Left lobe of liver (tissue), 2 donors: ENCODE measurements around the gene CHRNA5. TPM values are rescaled to one million over a fixed set of nuclear protein-coding genes. Genes with fewer than 3 reads are reported as not detected.
A peak's percentile ranks its signal among the peaks of the same experiment; 100 is the strongest.

Source experiments
- ATAC-seq: fragments of 200-7000 bp; cut with Tn5 transposase; one replicate; pipeline ENCODE4 v1.9.1; 2020; ENCODE audit warnings: mild to moderate bottlenecking, moderate library complexity
- DNase-seq: peaks from one replicate; pipeline ENCODE4 v3.0.0-alpha.2; 2020; ENCODE audit warnings: low spot score
- total RNA-seq: library from RNA; stranded (reverse); gene quantifications from one replicate; pipeline ENCODE4 v1.2.1, GENCODE V29; 2021
- donor health status: DM: no; HTN: no; CAD: no; lungs with moderate emphysema.
- donor health status: DM: no; HTN: yes; CAD: no.

CHRNA5 gene
- total RNA-seq, 1 donor from 2014 or later = 0.35 TPM

GRCh38 chr15:78619022-78619950, 54.0 kb downstream of the CHRNA5 start:
- no peak for ATAC-seq
- no peak for DNase-seq

DNA sequence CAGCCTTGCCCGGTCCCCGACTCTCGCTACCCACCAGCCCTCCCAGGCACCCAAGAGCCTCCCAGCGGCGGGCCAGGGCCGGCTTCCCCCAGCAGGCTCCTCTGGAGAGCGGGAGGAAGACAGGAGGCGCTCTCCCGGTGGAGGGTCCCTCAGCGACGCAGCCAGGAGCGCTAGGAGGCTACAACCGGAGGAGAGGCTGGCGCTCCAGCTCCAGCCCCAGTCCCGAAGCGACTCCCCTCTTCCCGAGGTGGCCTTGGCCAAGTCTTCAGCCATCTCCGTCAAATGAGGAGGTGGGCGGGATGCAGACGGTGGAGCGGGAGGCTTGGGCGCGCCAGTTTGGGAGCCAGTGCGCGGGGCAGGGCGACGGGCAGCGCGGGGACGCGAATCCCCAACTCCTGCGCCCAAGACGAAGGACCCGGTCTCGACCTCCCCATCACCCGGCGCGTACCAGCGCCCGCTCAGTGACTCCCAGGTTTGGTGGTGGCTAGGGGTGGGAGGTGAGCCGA, 54.8 kb downstream of the CHRNA5 start:
- DNase-seq = no peak

DNA sequence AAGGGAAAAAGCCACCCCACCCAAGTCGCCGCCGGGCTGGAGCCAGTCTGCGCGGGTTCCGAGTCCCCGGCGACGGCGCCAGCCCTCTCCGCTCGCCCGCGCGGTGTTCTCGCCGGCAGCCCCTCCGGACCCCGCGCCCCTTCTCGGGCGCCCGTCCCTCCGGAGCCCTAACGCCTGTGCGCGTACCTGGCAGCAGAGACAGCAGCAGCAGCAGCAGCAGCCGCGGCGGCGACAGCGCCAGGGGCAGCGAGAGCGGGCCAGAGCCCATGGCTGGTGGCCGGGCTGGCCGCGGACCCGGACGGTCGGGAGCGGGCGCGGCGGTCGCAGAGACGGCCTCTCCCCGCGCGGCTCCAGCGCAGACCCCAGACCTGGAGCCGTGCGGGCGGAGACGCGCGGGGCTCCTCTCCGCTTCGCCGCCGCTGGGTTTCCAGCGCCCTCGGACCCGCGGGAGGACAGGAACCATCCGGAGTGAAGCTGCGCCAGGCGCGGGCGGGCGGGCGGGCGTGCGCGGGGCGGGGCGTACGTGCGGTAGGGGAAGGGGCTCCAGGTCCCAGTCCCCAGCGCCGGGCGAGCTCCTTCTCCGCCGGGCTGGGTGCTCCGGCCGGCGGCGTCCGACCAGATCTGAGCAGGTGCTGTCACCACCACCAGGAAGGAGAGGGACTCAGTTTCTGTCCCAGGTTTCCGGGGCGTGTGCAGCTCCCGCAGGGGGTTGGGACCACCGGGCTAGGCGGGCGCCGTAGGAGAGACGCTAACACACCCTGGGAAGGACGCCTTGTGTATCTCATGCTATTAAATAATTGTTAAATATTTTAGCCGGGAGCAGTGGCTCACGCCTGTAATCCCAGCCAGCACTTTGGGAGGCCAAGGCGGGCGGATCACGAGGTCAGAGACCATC, 55.5 kb downstream of the CHRNA5 start, which contains the start of gene CHRNA3:
CHRNA3 (minus strand) TSS at position 470 of the 895 bp plus-strand sequence; CDS start at position 268, 202 bp downstream.
- ATAC-seq = peak; percentile 29
- no peak for DNase-seq

More for the DNA sequence above, 54.8 kb downstream of the CHRNA5 start:
- no peak for ATAC-seq

DNA sequence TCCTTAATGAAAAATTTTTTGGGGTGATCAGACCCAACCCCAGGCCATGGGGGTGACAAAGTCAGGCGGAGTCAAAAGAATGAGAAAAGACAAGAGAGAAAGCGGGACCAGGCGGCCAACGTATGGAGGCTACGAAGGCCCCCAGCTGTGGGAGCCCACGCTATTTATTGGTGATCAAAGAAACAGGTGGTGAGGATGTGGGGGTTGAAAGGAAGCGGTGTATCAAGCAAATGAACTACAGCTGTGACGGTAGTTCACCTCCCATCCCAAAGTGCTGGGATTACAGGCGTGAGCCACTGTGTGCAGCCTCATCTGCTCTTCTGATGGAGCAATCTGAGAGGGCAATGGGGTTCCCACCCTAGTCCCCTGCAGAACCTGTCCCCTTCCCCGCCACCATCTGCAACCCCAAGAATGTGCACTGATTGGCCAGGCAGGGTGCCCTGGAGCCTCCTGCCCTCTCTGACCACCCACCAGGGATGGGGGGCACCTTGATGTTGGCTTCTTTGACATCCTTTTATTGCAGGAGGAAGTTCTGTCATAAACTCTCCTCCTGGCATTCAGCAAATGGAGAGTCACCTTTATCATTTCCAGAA, 56.6 kb downstream of the CHRNA5 start:
- DNase-seq (no peak), ATAC-seq (no peak)

GRCh38 chr15:78623786-78624497, 58.6 kb downstream of the CHRNA5 start:
- ATAC-seq (no peak), DNase-seq (no peak)

- ATAC-seq (no peak), DNase-seq (no peak)
Measured at GRCh38 chr15:78624651-78625590, 59.6 kb downstream of the CHRNA5 start.

DNA sequence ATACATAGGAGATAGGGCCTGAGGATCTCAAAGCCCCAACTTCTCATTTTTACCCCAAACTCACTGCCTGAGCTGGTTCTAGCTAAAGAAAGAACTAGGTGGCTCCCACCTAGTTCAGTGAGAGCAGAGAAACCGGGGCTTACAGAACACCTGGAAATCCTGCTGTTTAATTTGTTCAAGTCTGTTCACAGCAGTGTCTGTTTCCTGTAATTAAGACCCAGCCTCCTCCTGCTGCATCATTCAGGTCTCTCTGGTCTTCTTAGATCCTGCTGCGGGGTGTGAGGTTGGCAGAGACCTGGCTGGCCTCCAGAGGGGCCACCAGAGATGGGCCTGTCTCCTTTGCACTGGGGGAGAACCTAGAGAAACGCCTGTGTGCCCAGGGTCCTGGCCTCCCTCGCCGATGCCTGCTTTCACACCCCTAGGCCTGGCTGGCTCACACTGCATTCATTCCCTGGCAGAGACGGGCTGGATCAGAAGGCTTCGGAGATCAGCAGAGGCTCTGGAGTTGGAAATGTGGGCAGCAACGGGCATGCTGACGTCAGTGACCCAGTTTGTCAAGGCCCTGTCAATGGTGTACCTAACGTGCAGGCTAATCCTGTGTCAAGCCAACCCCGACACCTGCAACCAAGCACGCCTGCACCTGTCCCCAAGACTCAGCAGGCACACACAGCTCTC, 60.4 kb downstream of the CHRNA5 start:
- DNase-seq = no peak
- no peak for ATAC-seq

DNA sequence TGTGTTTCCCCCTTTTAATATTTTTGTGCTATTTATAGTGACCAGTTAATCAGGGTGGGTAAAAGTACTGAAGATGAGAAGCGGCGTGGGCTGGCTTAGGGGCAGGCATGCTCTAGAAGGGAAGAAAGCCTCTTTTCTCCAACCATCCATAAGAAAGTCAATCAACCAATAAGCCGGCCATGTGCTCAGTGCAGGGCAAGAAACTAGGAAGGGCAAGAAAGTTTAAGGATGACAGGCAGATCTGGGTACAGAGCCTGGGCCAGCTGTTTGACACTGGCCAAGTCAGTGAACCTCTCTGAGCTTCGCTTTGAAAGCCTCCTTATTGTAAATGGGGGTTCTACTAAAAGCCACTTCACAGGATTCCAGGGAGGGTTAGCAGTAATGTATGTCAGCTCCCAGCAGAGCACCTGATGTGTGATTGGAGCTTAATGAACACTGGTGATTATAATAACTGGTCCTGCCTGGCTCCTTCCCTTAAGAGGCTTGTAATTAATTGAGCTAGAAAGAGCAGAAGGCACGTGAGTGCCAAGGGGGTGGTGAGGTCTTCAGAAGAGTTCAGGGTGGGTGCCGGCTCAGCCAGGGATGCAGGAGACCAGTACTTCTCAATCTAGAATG, 61.2 kb downstream of the CHRNA5 start:
- DNase-seq (no peak), ATAC-seq (no peak)

- ATAC-seq = no peak
- no peak for DNase-seq
Measured at GRCh38 chr15:78627348-78627747, 62.0 kb downstream of the CHRNA5 start.

DNA sequence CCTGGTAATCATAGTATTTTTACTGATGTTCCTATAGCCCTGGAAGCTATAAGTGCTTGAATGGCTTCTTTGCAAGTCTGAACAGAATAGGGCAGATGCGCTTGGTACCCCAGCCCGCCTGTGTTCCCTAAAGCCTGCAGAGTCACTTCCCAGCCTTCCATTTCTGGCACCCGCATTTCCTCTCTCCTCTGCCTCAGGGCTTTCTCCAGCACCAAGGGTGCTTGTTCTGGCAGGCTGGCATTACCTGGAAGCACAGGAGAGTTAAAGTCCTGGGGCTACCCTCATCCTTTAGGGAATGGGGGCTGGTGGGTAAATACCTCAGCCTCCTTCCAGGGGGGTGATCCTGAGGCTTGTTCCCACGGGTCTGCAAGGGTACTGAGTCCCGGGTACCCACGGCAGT, 62.9 kb downstream of the CHRNA5 start:
- DNase-seq (no peak), ATAC-seq (no peak)

DNA sequence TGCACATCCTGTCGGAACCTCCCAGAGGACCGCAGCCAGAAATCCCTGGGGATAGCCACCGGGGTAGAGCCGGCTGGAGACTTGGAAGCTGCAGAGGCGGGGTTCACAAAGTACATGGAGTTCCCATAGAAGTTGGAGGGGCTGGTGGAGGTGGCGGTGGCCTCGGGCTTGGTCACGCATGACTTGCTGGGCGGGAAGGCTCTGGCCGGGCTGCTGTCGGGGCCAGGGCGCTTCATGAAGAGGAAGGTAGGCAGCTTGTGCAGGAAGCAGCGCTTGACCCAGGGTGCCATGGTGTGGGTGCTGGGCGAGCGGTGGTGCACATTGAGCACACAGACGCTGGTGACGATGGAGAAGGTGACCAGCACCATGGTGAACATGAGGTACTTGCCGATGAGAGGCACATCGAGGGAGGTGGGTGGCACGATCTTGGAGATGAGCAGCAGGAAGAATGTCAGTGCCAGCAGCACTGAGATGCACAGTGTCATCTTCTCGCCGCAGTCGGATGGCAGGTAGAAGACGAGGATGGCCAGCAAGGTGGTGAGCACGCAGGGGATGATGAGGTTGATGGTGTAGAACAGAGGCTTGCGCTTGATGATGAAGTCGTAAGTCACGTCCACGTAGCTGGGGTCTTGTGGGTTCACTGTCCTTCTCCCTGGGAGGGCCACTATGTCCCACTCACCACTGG, 63.9 kb downstream of the CHRNA5 start:
- ATAC-seq = no peak
- DNase-seq = no peak

GRCh38 chr15:78629716-78630065, 64.4 kb downstream of the CHRNA5 start:
- no peak for ATAC-seq
- no peak for DNase-seq

DNA sequence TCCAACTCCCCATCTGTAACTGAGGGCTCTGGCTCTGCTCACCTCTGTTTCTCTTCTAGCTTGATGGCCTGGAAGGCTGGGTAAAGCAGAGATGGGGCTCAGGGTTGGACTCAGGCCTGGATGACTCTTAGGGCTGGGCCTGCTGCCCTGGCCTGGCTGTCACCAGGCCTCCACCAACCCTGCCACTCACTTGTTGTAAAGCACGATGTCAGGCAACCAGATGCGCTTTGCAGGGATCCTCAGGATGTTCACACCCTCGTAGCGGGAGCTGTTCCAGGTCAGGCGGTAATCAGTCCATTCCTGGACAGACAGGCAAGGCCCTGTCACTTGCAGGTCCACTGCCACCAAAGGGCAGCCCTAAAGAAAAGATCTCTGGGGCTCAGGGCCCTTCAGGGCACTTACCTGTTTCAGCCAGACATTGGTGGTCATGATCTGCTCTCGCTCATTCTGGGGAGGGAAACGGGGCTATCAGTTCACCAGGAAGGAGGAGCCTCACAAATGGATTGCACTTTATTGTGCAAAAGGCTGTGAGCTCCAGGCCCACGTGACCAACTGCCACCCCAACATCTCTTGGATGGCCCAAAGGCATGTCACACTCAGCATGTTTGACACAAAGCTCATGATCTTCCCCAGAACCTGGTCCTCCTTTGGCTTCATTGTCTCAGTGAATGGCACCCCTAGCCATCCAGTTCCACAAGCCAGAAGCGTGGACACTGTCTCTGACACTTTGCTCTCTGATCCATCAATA, 65.7 kb downstream of the CHRNA5 start:
- ATAC-seq (no peak), DNase-seq (no peak)

GRCh38 chr15:78633348-78633747, 68.0 kb downstream of the CHRNA5 start:
- DNase-seq (no peak), ATAC-seq (no peak)

- ATAC-seq (no peak), DNase-seq (no peak)
Measured at GRCh38 chr15:78634210-78635145, 69.2 kb downstream of the CHRNA5 start.

- no peak for ATAC-seq
Measured at GRCh38 chr15:78635346-78635745, 70.0 kb downstream of the CHRNA5 start.

More at GRCh38 chr15:78635346-78635745, 70.0 kb downstream of the CHRNA5 start:
- no peak for DNase-seq
